ENCODE data around the gene C1QTNF1. TPM values are rescaled to one million over a fixed set of nuclear protein-coding genes. Genes with fewer than 3 reads are reported as not detected.

C1QTNF1 gene
- total RNA-seq, 1 experiment from 2014 or later: 18.6 TPM

- Histone ChIP-seq H2AFZ (ENCODE audit: low read length) (no peak overlapping the region), H3F3A (ENCODE audit: low read length, unreplicated experiment) (no peaks in the 10 kb centered on the region), H3K27ac (ENCODE audit: low read length) (no peak overlapping the region), H3K27me3 (ENCODE audit: low read length) (no peaks in the 10 kb centered on the region), H3K4me1 (ENCODE audit: insufficient read depth, low read length) (no peaks in the 10 kb centered on the region), H4K20me1 (ENCODE audit: low read length) (no peaks in the 10 kb centered on the region), H3K36me3 (ENCODE audit: low read depth, low read length) (no peaks in the 10 kb centered on the region), H3K9me2 (replicated peaks; ENCODE audit: low read length) (no peaks in the 10 kb centered on the region), H3K79me2 (ENCODE audit: low read length) (no peaks in the 10 kb centered on the region), H3K9me3 (ENCODE audit: low read length) (no peaks in the 10 kb centered on the region), H3K4me3 (ENCODE audit: low read length) (no peak overlapping the region), H3K9ac (ENCODE audit: low read length) (no peak overlapping the region), H3K4me2 (ENCODE audit: low read length) (no peak overlapping the region)
- ATAC-seq (no peak), DNase-seq (no peak)
- TF ChIP-seq EZH2phosphoT487 (IDR thresholded peaks at IDR 0.05; ENCODE audit: borderline replicate concordance, low read length): no peak
- TF ChIP-seq CTCF (conservative IDR thresholded peaks at IDR 0.05; ENCODE audit: low read depth, low read length): no peak
- no peak for TF ChIP-seq EZH2 (IDR thresholded peaks at IDR 0.05; ENCODE audit: low read length, unreplicated experiment)
- ChIA-PET CTCF (no interaction called here), POLR2A (ENCODE audit: unreplicated experiment) (no interaction called here)
- no TSS peak for BruUV-seq (replicated peaks)
- intact Hi-C loops (cut with micrococcal nuclease): no loop called here
These were observed 25.9 kb downstream of the C1QTNF1 start for GRCh38 chr17:79049821-79050220.

DNA sequence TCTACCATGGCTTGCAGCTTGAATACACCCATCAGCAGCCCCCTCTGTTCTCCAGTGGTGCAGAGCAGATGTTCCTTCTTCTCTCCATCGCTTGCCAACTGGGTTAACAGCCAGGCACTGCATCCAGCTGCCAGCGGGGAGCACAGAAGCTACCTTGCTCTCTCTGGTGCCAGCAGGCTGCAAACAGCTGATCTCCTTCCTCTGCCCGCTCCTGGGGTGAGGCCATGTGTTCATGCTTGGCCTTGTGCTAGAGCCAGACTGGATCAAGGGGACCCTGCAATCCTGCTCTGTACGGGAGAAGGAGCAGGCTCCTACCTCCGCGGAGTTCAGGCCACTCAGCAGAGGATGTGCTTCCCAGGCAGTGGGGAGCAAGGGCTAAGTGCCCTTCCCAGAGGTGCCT lies 26.6 kb downstream of the C1QTNF1 start:
- intact Hi-C loops (cut with micrococcal nuclease): no loop called here
- no peak overlapping the region for H3K4me2 ChIP-seq (ENCODE audit: low read length)
- ChIA-PET POLR2A (ENCODE audit: unreplicated experiment) (no interaction called here), CTCF (interaction anchor here (0.7 kb wide), 1 partner anchor 8 kb away, joined by 4 read pairs; no protein-coding TSS in a partner anchor)
- H3K4me3 ChIP-seq (ENCODE audit: low read length): no peak overlapping the region
- DNase-seq (no peak), ATAC-seq (no peak)
- H3K36me3 ChIP-seq (ENCODE audit: low read depth, low read length): no peaks in the 10 kb centered on the region
- no peak overlapping the region for H3K27ac ChIP-seq (ENCODE audit: low read length)
- BruUV-seq (replicated peaks): no TSS peak
- H3F3A ChIP-seq (ENCODE audit: low read length, unreplicated experiment): no peaks in the 10 kb centered on the region
- no peaks in the 10 kb centered on the region for H3K79me2 ChIP-seq (ENCODE audit: low read length)
- H2AFZ ChIP-seq (ENCODE audit: low read length): no peak overlapping the region
- H3K9me2 ChIP-seq (replicated peaks; ENCODE audit: low read length): no peaks in the 10 kb centered on the region
- H3K9ac ChIP-seq (ENCODE audit: low read length): no peak overlapping the region
- TF ChIP-seq EZH2 (IDR thresholded peaks at IDR 0.05; ENCODE audit: low read length, unreplicated experiment) (no peak), CTCF (conservative IDR thresholded peaks at IDR 0.05; ENCODE audit: low read depth, low read length) (no peak), EZH2phosphoT487 (IDR thresholded peaks at IDR 0.05; ENCODE audit: borderline replicate concordance, low read length) (no peak)
- no peaks in the 10 kb centered on the region for H3K27me3 ChIP-seq (ENCODE audit: low read length)
- no peaks in the 10 kb centered on the region for H4K20me1 ChIP-seq (ENCODE audit: low read length)
- no peaks in the 10 kb centered on the region for H3K4me1 ChIP-seq (ENCODE audit: insufficient read depth, low read length)
- H3K9me3 ChIP-seq (ENCODE audit: low read length): no peaks in the 10 kb centered on the region

DNA sequence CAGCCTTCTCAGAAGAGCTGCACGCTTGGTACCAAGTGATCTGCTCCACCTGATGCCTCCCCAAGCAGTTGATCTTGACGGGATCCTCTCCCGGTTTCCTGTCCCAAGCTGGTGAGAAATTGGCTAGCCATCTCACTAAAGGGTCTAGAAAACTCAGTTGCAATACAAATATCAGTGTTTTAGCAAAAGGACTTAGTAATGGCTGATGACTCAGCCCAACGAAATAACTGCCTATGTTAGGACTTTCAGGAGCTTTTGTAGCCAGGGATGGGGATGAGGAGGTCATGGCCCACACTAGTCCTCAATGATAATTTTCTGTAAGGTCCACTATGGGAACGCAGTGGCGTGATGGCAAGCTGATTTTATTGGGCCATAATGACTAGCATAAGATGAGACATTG lies 27.3 kb downstream of the C1QTNF1 start:
- Histone ChIP-seq H2AFZ (ENCODE audit: low read length) (no peak overlapping the region), H3K27ac (ENCODE audit: low read length) (no peak overlapping the region), H3K27me3 (ENCODE audit: low read length) (no peaks in the 10 kb centered on the region), H3K79me2 (ENCODE audit: low read length) (no peaks in the 10 kb centered on the region), H3K9ac (ENCODE audit: low read length) (no peak overlapping the region), H3K9me2 (replicated peaks; ENCODE audit: low read length) (no peaks in the 10 kb centered on the region), H3K4me3 (ENCODE audit: low read length) (no peak overlapping the region), H3K4me2 (ENCODE audit: low read length) (no peak overlapping the region), H3K9me3 (ENCODE audit: low read length) (no peaks in the 10 kb centered on the region), H3F3A (ENCODE audit: low read length, unreplicated experiment) (no peaks in the 10 kb centered on the region), H3K4me1 (ENCODE audit: insufficient read depth, low read length) (no peaks in the 10 kb centered on the region), H4K20me1 (ENCODE audit: low read length) (no peaks in the 10 kb centered on the region), H3K36me3 (ENCODE audit: low read depth, low read length) (no peaks in the 10 kb centered on the region)
- BruUV-seq (replicated peaks): no TSS peak
- CTCF ChIA-PET: no interaction called here
- POLR2A ChIA-PET (ENCODE audit: unreplicated experiment): no interaction called here
- no peak for DNase-seq
- intact Hi-C loops (cut with micrococcal nuclease): no loop called here
- ATAC-seq: no peak
- TF ChIP-seq CTCF (conservative IDR thresholded peaks at IDR 0.05; ENCODE audit: low read depth, low read length) (no peak), EZH2phosphoT487 (IDR thresholded peaks at IDR 0.05; ENCODE audit: borderline replicate concordance, low read length) (no peak), EZH2 (IDR thresholded peaks at IDR 0.05; ENCODE audit: low read length, unreplicated experiment) (no peak)

All from PC-3 (cell line).